Measurements from ENCODE around the gene SERPINA1. TPM values are rescaled to one million over a fixed set of nuclear protein-coding genes. Genes with fewer than 3 reads are reported as not detected.

The SERPINA1 gene
- 1,000 to 10,000 TPM in 1 of 2 donors, 100 to 1,000 TPM in 1; 120 to 1,581 TPM for total RNA-seq
- polyA plus RNA-seq: 1,000 to 10,000 TPM in 1 of 2 donors, 100 to 1,000 TPM in 1; 662 to 1,798 TPM
- long read RNA-seq, donor 1, partial matches to known transcripts: 0 of 2 reads
- long read RNA-seq, donor 1, other reads (novel, unspliced or antisense): 0 of 2 reads
- long read RNA-seq, donor 2, partial matches to known transcripts: 0 of 2 reads
- long read RNA-seq, donor 2, other reads (novel, unspliced or antisense): 0 of 2 reads
- long read RNA-seq, donor 3, partial matches to known transcripts: 0 of 3 reads
- long read RNA-seq, donor 3, other reads (novel, unspliced or antisense): 0 of 3 reads
- long read RNA-seq, donor 4: 0 reads
- long read RNA-seq, donor 5, partial matches to known transcripts: 0 of 4 reads
- long read RNA-seq, donor 5, other reads (novel, unspliced or antisense): 0 of 4 reads

GRCh38 chr14:94388384-94389103 is at the start of gene SERPINA1:
Gene SERPINA1, minus strand, starts transcription at chr14:94388602. Its CDS starts 5,365 bp downstream, at chr14:94383237.
- H3K4me1 ChIP-seq (ENCODE audit: control insufficient read depth in 5 of 5, insufficient read depth in 5 of 5, low read length in 5 of 5): peaks cover 0 to 11% (median 0%) of the 10 kb centered on the region in 5 donors
- no peaks in the 10 kb centered on the region for H3K36me3 ChIP-seq (ENCODE audit: control insufficient read depth in 4 of 4, insufficient read depth in 4 of 4, low read length in 4 of 4)
- no peaks in the 10 kb centered on the region for H3K9me3 ChIP-seq (ENCODE audit: control insufficient read depth in 4 of 4, insufficient read depth in 3 of 4, low read length in 3 of 4)
- H3K9ac ChIP-seq (ENCODE audit: insufficient read depth in 1 of 2, low read length in 2 of 2): no peak within 1 kb of the TSS
- H3K4me3 ChIP-seq: peak within 1 kb of the TSS; percentile 43
- peak within 1 kb of the TSS in 1 of 2 donors; percentile 82 for H3K27ac ChIP-seq (ENCODE audit: low read depth in 1 of 2, low read length in 1 of 2)
- TF ChIP-seq CTCF (IDR thresholded peaks at IDR 0.05; ENCODE audit: control extremely low read depth, extremely low read depth): no peak
- H3K27me3 ChIP-seq (ENCODE audit: control insufficient read depth in 3 of 3, insufficient read depth in 3 of 3, low read length in 2 of 3): no peaks in the 10 kb centered on the region
- no peak for DNase-seq
- 67 to 84% methylated on average over 18 of the region's 18 CpGs for WGBS, 2 donors
- peak; percentile 20 for ATAC-seq (ENCODE audit: insufficient read depth, low FRiP score)

GRCh38 chr14:94428610-94429009 is 40.2 kb upstream of the SERPINA1 start:
- no peak overlapping the region for H3K9ac ChIP-seq (ENCODE audit: insufficient read depth in 1 of 2, low read length in 2 of 2)
- no peak for TF ChIP-seq CTCF (IDR thresholded peaks at IDR 0.05; ENCODE audit: control extremely low read depth, extremely low read depth)
- 68 to 81% methylated on average over 2 of the region's 2 CpGs for WGBS, 2 donors
- H3K27ac ChIP-seq (ENCODE audit: low read depth in 1 of 2, low read length in 1 of 2): no peak overlapping the region
- no peaks in the 10 kb centered on the region for H3K4me1 ChIP-seq (ENCODE audit: control insufficient read depth in 5 of 5, insufficient read depth in 5 of 5, low read length in 5 of 5)
- H3K36me3 ChIP-seq (ENCODE audit: control insufficient read depth in 4 of 4, insufficient read depth in 4 of 4, low read length in 4 of 4): no peaks in the 10 kb centered on the region
- H3K4me3 ChIP-seq: no peak overlapping the region
- ATAC-seq (ENCODE audit: insufficient read depth, low FRiP score) (no peak), DNase-seq (no peak)
- no peaks in the 10 kb centered on the region for H3K9me3 ChIP-seq (ENCODE audit: control insufficient read depth in 4 of 4, insufficient read depth in 3 of 4, low read length in 3 of 4)
- H3K27me3 ChIP-seq (ENCODE audit: control insufficient read depth in 3 of 3, insufficient read depth in 3 of 3, low read length in 2 of 3): peaks cover 0 to 5% (median 3%) of the 10 kb centered on the region in 3 donors

GRCh38 chr14:94427016-94427613 is 38.7 kb upstream of the SERPINA1 start:
- WGBS, 2 donors: 81 to 88% methylated on average over 9 of the region's 9 CpGs
- DNase-seq (no peak), ATAC-seq (ENCODE audit: insufficient read depth, low FRiP score) (no peak)
- peaks cover 0 to 3% (median 2%) of the 10 kb centered on the region in 3 donors for H3K27me3 ChIP-seq (ENCODE audit: control insufficient read depth in 3 of 3, insufficient read depth in 3 of 3, low read length in 2 of 3)
- no peaks in the 10 kb centered on the region for H3K9me3 ChIP-seq (ENCODE audit: control insufficient read depth in 4 of 4, insufficient read depth in 3 of 4, low read length in 3 of 4)
- no peak overlapping the region for H3K4me3 ChIP-seq
- no peaks in the 10 kb centered on the region for H3K4me1 ChIP-seq (ENCODE audit: control insufficient read depth in 5 of 5, insufficient read depth in 5 of 5, low read length in 5 of 5)
- H3K27ac ChIP-seq (ENCODE audit: low read depth in 1 of 2, low read length in 1 of 2): no peak overlapping the region
- no peaks in the 10 kb centered on the region for H3K36me3 ChIP-seq (ENCODE audit: control insufficient read depth in 4 of 4, insufficient read depth in 4 of 4, low read length in 4 of 4)
- no peak overlapping the region for H3K9ac ChIP-seq (ENCODE audit: insufficient read depth in 1 of 2, low read length in 2 of 2)
- no peak for TF ChIP-seq CTCF (IDR thresholded peaks at IDR 0.05; ENCODE audit: control extremely low read depth, extremely low read depth)
